CD14-positive monocyte (primary cell): Measurements from ENCODE around the gene PRRG4. TPM values are rescaled to one million over a fixed set of nuclear protein-coding genes. Genes with fewer than 3 reads are reported as not detected.

Experiments used
- DNase-seq, 3 donors: peaks; one replicate each; pipeline ENCODE4 v3.0.0-alpha.2; 2011 to 2022
- H2AFZ ChIP-seq: 2 replicates; pipeline ENCODE4 v1.6.0; 2012; ENCODE audit warnings: mild to moderate bottlenecking, low read depth, low read length, inconsistent platforms; ENCODE audit not compliant: insufficient read depth, poor library complexity, severe bottlenecking
- H3K27ac ChIP-seq, 2 donors: 1 replicate in 1 of 2; 2 replicates in 1 of 2; pipeline ENCODE4 v1.5.1; 2012 to 2013; ENCODE audit warnings: low read length in 2 of 2, control low read depth in 1 of 2, inconsistent platforms in 1 of 2, low read depth in 1 of 2, mild to moderate bottlenecking in 1 of 2
- H3K27me3 ChIP-seq, 2 donors: one replicate each; pipeline versions ENCODE4 v1.6.0 to v1.6.1; 2011 to 2013; ENCODE audit warnings: low read length in 2 of 2; ENCODE audit not compliant: control insufficient read depth in 2 of 2, insufficient read depth in 2 of 2
- H3K36me3 ChIP-seq, 2 donors: replicated peaks in 1 of 2; 1 replicate in 1 of 2; 2 replicates in 1 of 2; pipeline versions ENCODE4 v1.5.1 to v1.6.1; 2012 to 2013; ENCODE audit warnings: low read length in 2 of 2, control low read depth in 1 of 2, inconsistent platforms in 1 of 2, mild to moderate bottlenecking in 1 of 2; ENCODE audit not compliant: insufficient read depth in 2 of 2, control insufficient read depth in 1 of 2
- H3K4me1 ChIP-seq, 2 donors: 1 replicate in 1 of 2; 2 replicates in 1 of 2; pipeline versions ENCODE4 v1.5.1 to v1.6.1; 2012 to 2013; ENCODE audit warnings: low read length in 2 of 2, control low read depth in 1 of 2, inconsistent platforms in 1 of 2, mild to moderate bottlenecking in 1 of 2, moderate library complexity in 1 of 2; ENCODE audit not compliant: insufficient read depth in 2 of 2, control insufficient read depth in 1 of 2
- H3K4me2 ChIP-seq: replicated peaks from 2 replicates; pipeline ENCODE3; 2012; ENCODE audit warnings: low read length, moderate library complexity, mild to moderate bottlenecking; ENCODE audit not compliant: poor library complexity, severe bottlenecking; ENCODE audit errors: extremely low read depth
- H3K4me3 ChIP-seq, 3 experiments: fragments of 200-600 bp in 1 of 3; sonication (generic) in 1 of 3; replicated peaks in 1 of 3; 1 replicate in 2 of 3; 2 replicates in 1 of 3; pipeline ENCODE4 v1.5.1; 2011 to 2013; ENCODE audit warnings: low read length in 3 of 3, mild to moderate bottlenecking in 3 of 3, control low read depth in 2 of 3, low read depth in 2 of 3, inconsistent platforms in 1 of 3, moderate library complexity in 1 of 3
- H3K79me2 ChIP-seq: 2 replicates; pipeline ENCODE4 v1.6.0; 2012; ENCODE audit warnings: mild to moderate bottlenecking, control low read depth, inconsistent platforms, low read length, moderate library complexity; ENCODE audit not compliant: insufficient read depth
- H3K9ac ChIP-seq: 2 replicates; pipeline ENCODE4 v1.6.0; 2017; ENCODE audit warnings: low read length, mild to moderate bottlenecking; ENCODE audit not compliant: insufficient read depth, poor library complexity, severe bottlenecking
- H3K9me3 ChIP-seq, 2 donors: replicated peaks in 1 of 2; 1 replicate in 1 of 2; 2 replicates in 1 of 2; pipeline versions ENCODE4 v1.5.1 to v1.6.1; 2012 to 2013; ENCODE audit warnings: low read length in 2 of 2, control low read depth in 1 of 2; ENCODE audit not compliant: control insufficient read depth in 1 of 2, insufficient read depth in 1 of 2
- H4K20me1 ChIP-seq: 2 replicates; pipeline ENCODE4 v1.6.0; 2012; ENCODE audit warnings: mild to moderate bottlenecking, low read length, control low read depth, moderate library complexity; ENCODE audit not compliant: insufficient read depth
- H3K27ac Mint-ChIP-seq, 7 donors: one replicate each; pipeline ENCODE4 v1.8.0; 2020; ENCODE audit warnings: mild to moderate bottlenecking in 7 of 7, mixed read lengths in 7 of 7, moderate library complexity in 6 of 7, inconsistent platforms in 2 of 7
- H3K27me3 Mint-ChIP-seq, 3 donors: one replicate each; pipeline ENCODE4 v1.8.0; 2021 to 2022; ENCODE audit warnings: low read depth in 3 of 3, mild to moderate bottlenecking in 3 of 3, mixed read lengths in 3 of 3, moderate library complexity in 3 of 3, inconsistent platforms in 1 of 3
- H3K36me3 Mint-ChIP-seq, 2 donors: one replicate each; pipeline ENCODE4 v1.8.0; 2020; ENCODE audit warnings: mixed read lengths in 2 of 2, inconsistent platforms in 1 of 2, mild to moderate bottlenecking in 1 of 2
- H3K4me1 Mint-ChIP-seq: one replicate; pipeline ENCODE4 v1.8.0; 2020; ENCODE audit warnings: mild to moderate bottlenecking, mixed read lengths
- H3K4me3 Mint-ChIP-seq, 2 donors: one replicate each; pipeline ENCODE4 v1.8.0; 2020; ENCODE audit warnings: mild to moderate bottlenecking in 2 of 2, mixed read lengths in 2 of 2, moderate library complexity in 1 of 2
- H3K9me3 Mint-ChIP-seq, 7 donors: one replicate each; pipeline ENCODE4 v1.8.0; 2020 to 2022; ENCODE audit warnings: mixed read lengths in 7 of 7, mild to moderate bottlenecking in 6 of 7, moderate library complexity in 6 of 7, inconsistent platforms in 2 of 7
- WGBS: methylation state at CpG from one replicate; pipeline ENCODE4 v1.1.5; 2013; ENCODE audit warnings: missing lambda C conversion rate; ENCODE audit not compliant: insufficient coverage; 5-methylcytosine and 5-hydroxymethylcytosine counted together
- intact Hi-C, 2 donors: fragments of 100-400 bp; cut with micrococcal nuclease; formaldehyde crosslinking; loops; one replicate each; pipeline versions ENCODE4 v1.15.0 to v1.15.1; 2023
- polyA plus RNA-seq, 3 donors: library from polyadenylated mRNA; depleted of rRNA in 1 of 3; unstranded in 2 of 3; stranded (reverse) in 1 of 3; fragments of 300-500 nt in 2 of 3; fragments of >200 nt in 1 of 3; fragmentation: Illumina TruSeq in 2 of 3; gene quantifications; 1 replicate in 2 of 3; 2 replicates in 1 of 3; pipeline ENCODE4 v1.2.3, GENCODE V29; 2012 to 2021
- TF ChIP-seq, protein P1 (sequence below): fragments of 200-600 bp; IDR thresholded peaks from one replicate; pipeline ENCODE4 v1.8.0; 2022; ENCODE audit warnings: antibody characterized with exemption, mild to moderate bottlenecking

PRRG4 gene
- polyA plus RNA-seq, 3 donors, result 3.5 to 9.9 (median 8.7) TPM

DNA sequence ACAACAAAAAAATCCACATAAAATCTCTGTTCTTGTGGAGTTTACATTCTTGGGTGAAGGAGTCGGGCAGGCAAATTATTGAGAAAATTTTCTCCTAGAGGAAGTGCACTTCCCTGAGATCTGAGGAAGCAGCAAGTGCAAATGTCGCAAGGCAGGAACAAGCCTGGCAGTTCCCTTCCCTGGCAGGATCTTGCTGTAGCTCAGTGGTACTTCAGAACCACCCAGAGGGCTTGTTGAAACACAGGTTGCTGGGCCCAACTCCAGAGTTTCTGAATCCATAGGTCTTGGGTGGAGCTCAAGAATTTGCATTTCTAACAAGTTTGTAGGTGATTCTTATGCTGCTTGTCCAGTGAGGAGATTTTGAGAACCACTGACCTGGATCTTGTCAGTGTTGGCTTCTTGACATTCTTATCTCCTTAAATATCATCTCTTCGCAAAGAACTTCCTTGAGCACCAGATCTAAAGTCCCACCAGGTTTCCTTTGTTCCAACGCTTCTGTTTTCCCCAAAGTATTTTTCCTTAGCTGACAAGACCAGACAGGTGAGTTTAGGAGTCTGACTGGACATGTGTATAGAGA is 72.5 kb downstream of the PRRG4 start:
- no peak overlapping the region for H2AFZ ChIP-seq
- H3K4me2 ChIP-seq, result peak overlapping the region; percentile 40
- WGBS, result 0% methylated on average over 1 of the region's 4 CpGs
- Mint-ChIP-seq H3K27ac (peak overlapping the region in 5 of 7 donors; percentile 13 to 76 (median 50)), H3K36me3 (peaks cover 5 to 26% of the 10 kb centered on the region in 2 donors), H3K4me1 (peaks cover 24% of the 10 kb centered on the region), H3K4me3 (peak overlapping the region in 1 of 2 donors; percentile 72), H3K27me3 (no peaks in the 10 kb centered on the region), H3K9me3 (no peaks in the 10 kb centered on the region)
- no peak overlapping the region for H3K27ac ChIP-seq
- intact Hi-C loops, result no loop called here
- H3K36me3 ChIP-seq, result peaks cover 0 to 9% of the 10 kb centered on the region in 2 donors
- H3K4me3 ChIP-seq, result peak overlapping the region in 1 of 3 experiments; percentile 12
- no peak overlapping the region for H3K9ac ChIP-seq
- H3K79me2 ChIP-seq, result peaks cover 99% of the 10 kb centered on the region
- H3K4me1 ChIP-seq, result peaks cover 12% of the 10 kb centered on the region in 2 donors
- DNase-seq, result peak; percentile 34 to 64 (median 62)
- TF ChIP-seq, protein P1, sequence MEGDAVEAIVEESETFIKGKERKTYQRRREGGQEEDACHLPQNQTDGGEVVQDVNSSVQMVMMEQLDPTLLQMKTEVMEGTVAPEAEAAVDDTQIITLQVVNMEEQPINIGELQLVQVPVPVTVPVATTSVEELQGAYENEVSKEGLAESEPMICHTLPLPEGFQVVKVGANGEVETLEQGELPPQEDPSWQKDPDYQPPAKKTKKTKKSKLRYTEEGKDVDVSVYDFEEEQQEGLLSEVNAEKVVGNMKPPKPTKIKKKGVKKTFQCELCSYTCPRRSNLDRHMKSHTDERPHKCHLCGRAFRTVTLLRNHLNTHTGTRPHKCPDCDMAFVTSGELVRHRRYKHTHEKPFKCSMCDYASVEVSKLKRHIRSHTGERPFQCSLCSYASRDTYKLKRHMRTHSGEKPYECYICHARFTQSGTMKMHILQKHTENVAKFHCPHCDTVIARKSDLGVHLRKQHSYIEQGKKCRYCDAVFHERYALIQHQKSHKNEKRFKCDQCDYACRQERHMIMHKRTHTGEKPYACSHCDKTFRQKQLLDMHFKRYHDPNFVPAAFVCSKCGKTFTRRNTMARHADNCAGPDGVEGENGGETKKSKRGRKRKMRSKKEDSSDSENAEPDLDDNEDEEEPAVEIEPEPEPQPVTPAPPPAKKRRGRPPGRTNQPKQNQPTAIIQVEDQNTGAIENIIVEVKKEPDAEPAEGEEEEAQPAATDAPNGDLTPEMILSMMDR, result no peak
- H4K20me1 ChIP-seq, result peaks cover 49% of the 10 kb centered on the region
- no peaks in the 10 kb centered on the region for H3K9me3 ChIP-seq
- H3K27me3 ChIP-seq, result no peaks in the 10 kb centered on the region

GRCh38 chr11:32905028-32905667 is 75.4 kb downstream of the PRRG4 start:
- no peak overlapping the region for H3K4me2 ChIP-seq
- no peaks in the 10 kb centered on the region for H3K27me3 ChIP-seq
- Mint-ChIP-seq H3K4me1 (peaks cover 15% of the 10 kb centered on the region), H3K4me3 (no peak overlapping the region), H3K9me3 (no peaks in the 10 kb centered on the region), H3K36me3 (peaks cover 7 to 19% of the 10 kb centered on the region in 2 donors), H3K27ac (no peak overlapping the region), H3K27me3 (no peaks in the 10 kb centered on the region)
- TF ChIP-seq, protein P1, result no peak
- no peak overlapping the region for H3K27ac ChIP-seq
- peaks cover 98% of the 10 kb centered on the region for H3K79me2 ChIP-seq
- no peaks in the 10 kb centered on the region for H3K9me3 ChIP-seq
- no peak overlapping the region for H3K4me3 ChIP-seq
- no peak overlapping the region for H2AFZ ChIP-seq
- peaks cover 67% of the 10 kb centered on the region for H4K20me1 ChIP-seq
- peaks cover 12% of the 10 kb centered on the region in 2 donors for H3K4me1 ChIP-seq
- H3K9ac ChIP-seq, result no peak overlapping the region
- no CpG with 5 or more reads among the region's 3 CpGs for WGBS
- intact Hi-C loops, result no loop called here
- no peak for DNase-seq
- H3K36me3 ChIP-seq, result no peaks in the 10 kb centered on the region

Other genes with a start within 250 kb of the PRRG4 start
- 100 to 1,000 TPM; 248 to 316 (median 315) TPM for gene EIF3M, start 246.1 kb upstream of the PRRG4 start, polyA plus RNA-seq
- gene CCDC73, start 35.3 kb upstream of the PRRG4 start, polyA plus RNA-seq, result under 1 TPM in 2 of 3 donors, not detected in 1; 0.03 to 0.09 TPM
- gene QSER1, start 62.9 kb downstream of the PRRG4 start, polyA plus RNA-seq, result 1 to 10 TPM; 1.1 to 7.0 (median 2.5) TPM
- under 1 TPM; 0.33 to 0.55 (median 0.48) TPM for gene DEPDC7, start 186.0 kb downstream of the PRRG4 start, polyA plus RNA-seq
- 10 to 100 TPM in 1 of 3 donors, 1 to 10 TPM in 2; 5.1 to 11.2 (median 7.0) TPM for gene TCP11L1, start 209.6 kb downstream of the PRRG4 start, polyA plus RNA-seq